HG03060 (cell line): Measurements from ENCODE around the gene KCNAB1.
"Not testable (repeated sequence)": the region's sequence is repeated elsewhere in the genome, so short reads cannot be mapped to it uniquely, and the experiment has no call there.

Source experiments
- ATAC-seq: cut with Tn5 transposase; IDR thresholded peaks from one replicate; pipeline ENCODE4 v1.9.1; 2021; ENCODE audit warnings: low read depth, moderate number of reproducible peaks; ENCODE audit not compliant: unreplicated experiment

Gene KCNAB1

GRCh38 chr3:156543043-156543555, 422.7 kb downstream of the KCNAB1 start:
- ATAC-seq: no peak

GRCh38 chr3:156547637-156548036, 427.3 kb downstream of the KCNAB1 start:
- ATAC-seq: no peak

GRCh38 chr3:156548041-156548687, 427.8 kb downstream of the KCNAB1 start:
- no peak for ATAC-seq

GRCh38 chr3:156548902-156549301, 428.5 kb downstream of the KCNAB1 start:
- no peak for ATAC-seq

- ATAC-seq: no peak
These were observed 430.9 kb downstream of the KCNAB1 start for GRCh38 chr3:156551261-156551660.

GRCh38 chr3:156551746-156552145, 431.4 kb downstream of the KCNAB1 start:
- no peak for ATAC-seq

- no peak for ATAC-seq
These were observed 432.6 kb downstream of the KCNAB1 start for GRCh38 chr3:156552973-156553372.

GRCh38 chr3:156553705-156554356, 433.5 kb downstream of the KCNAB1 start:
- ATAC-seq: no peak

GRCh38 chr3:156554515-156554841, 434.1 kb downstream of the KCNAB1 start:
- no peak for ATAC-seq

- peak; percentile 92 for ATAC-seq
These were observed 434.7 kb downstream of the KCNAB1 start, which contains the start of gene SSR3 for GRCh38 chr3:156554842-156555687. SSR3 (minus strand) TSS chr3:156555117; CDS start chr3:156555089, 28 bp downstream.

GRCh38 chr3:156558389-156558788, 438.0 kb downstream of the KCNAB1 start:
- ATAC-seq: no peak

- ATAC-seq: no peak
These were observed 438.9 kb downstream of the KCNAB1 start for GRCh38 chr3:156559321-156559720.

GRCh38 chr3:156561533-156561932, 441.2 kb downstream of the KCNAB1 start:
- ATAC-seq: no peak

- not testable (repeated sequence) for ATAC-seq
These were observed 442.1 kb downstream of the KCNAB1 start for GRCh38 chr3:156562486-156562885.

GRCh38 chr3:156563900-156564682, 443.7 kb downstream of the KCNAB1 start:
- ATAC-seq: no peak

GRCh38 chr3:156569016-156569415, 448.6 kb downstream of the KCNAB1 start:
- ATAC-seq: not testable (repeated sequence)

GRCh38 chr3:156569881-156570280, 449.5 kb downstream of the KCNAB1 start:
- ATAC-seq: not testable (repeated sequence)

GRCh38 chr3:156575641-156576040, 455.3 kb downstream of the KCNAB1 start:
- no peak for ATAC-seq

GRCh38 chr3:156576051-156576450, 455.7 kb downstream of the KCNAB1 start:
- no peak for ATAC-seq

- ATAC-seq: no peak
These were observed 456.4 kb downstream of the KCNAB1 start for GRCh38 chr3:156576651-156577348.
